Thyroid gland (tissue), 4 donors: ENCODE results near the gene SZT2. TPM values are rescaled to one million over a fixed set of nuclear protein-coding genes. Genes with fewer than 3 reads are reported as not detected.
A peak's percentile ranks its signal among the peaks of the same experiment; 100 is the strongest.

ENCODE experiments used
- DNase-seq, 2 donors: peaks; one replicate each; pipeline ENCODE4 v3.0.0-alpha.2; 2019
- H3K27ac ChIP-seq, 3 donors: fragments of 200-600 bp; sonication (generic); 1 replicate in 2 of 3; 2 replicates in 1 of 3; pipeline ENCODE4 v1.5.1; 2016 to 2019; ENCODE audit warnings: mild to moderate bottlenecking in 1 of 3, moderate library complexity in 1 of 3
- H3K27me3 ChIP-seq: fragments of 200-600 bp; sonication (generic); one replicate; pipeline ENCODE4 v1.5.1; 2019
- H3K36me3 ChIP-seq, 2 donors: fragments of 200-600 bp; sonication (generic); one replicate each; pipeline ENCODE4 v1.5.1; 2016 to 2019
- H3K4me1 ChIP-seq, 2 donors: fragments of 200-600 bp; sonication (generic); one replicate each; pipeline ENCODE4 v1.5.1; 2017 to 2019
- H3K4me3 ChIP-seq, 3 donors: fragments of 200-600 bp; sonication (generic); replicated peaks in 1 of 3; 1 replicate in 2 of 3; 2 replicates in 1 of 3; pipeline ENCODE4 v1.5.1; 2016; ENCODE audit warnings: mild to moderate bottlenecking in 1 of 3
- H3K9me3 ChIP-seq: fragments of 200-600 bp; sonication (generic); one replicate; pipeline ENCODE4 v1.5.1; 2017
- POLR2A ChIP-seq, 2 donors: fragments of 450-650 bp; IDR thresholded peaks; one replicate each; pipeline ENCODE4 v1.6.1; 2017; ENCODE audit warnings: antibody characterized with exemption in 2 of 2, mild to moderate bottlenecking in 2 of 2, moderate library complexity in 1 of 2
- WGBS, 2 donors: methylation state at CpG; one replicate each; pipeline ENCODE4 v1.1.5; 2017; 5-methylcytosine and 5-hydroxymethylcytosine counted together
- intact Hi-C: fragments of 100-400 bp; cut with DNase I; formaldehyde crosslinking; loops from one replicate; pipeline ENCODE4 v1.15.1; 2023
- total RNA-seq, 4 donors: library from RNA; depleted of rRNA; stranded (reverse); fragments of >200 nt; gene quantifications; one replicate each; pipeline ENCODE4 v1.2.3, GENCODE V29; 2016
- TF ChIP-seq, protein P1 (sequence below), 6 experiments: fragments of 200-600 bp in 3 of 6; fragments of 450-650 bp in 3 of 6; sonication (generic) in 3 of 6; IDR thresholded peaks; one replicate each; pipeline ENCODE4 v1.5.1; 2016 to 2019; ENCODE audit warnings: antibody characterized with exemption in 6 of 6, mild to moderate bottlenecking in 2 of 6, inconsistent platforms in 1 of 6, moderate library complexity in 1 of 6

SZT2 gene
- total RNA-seq, 4 donors from 2014 or later, result 36.1 to 107 (median 58.2) TPM

DNA sequence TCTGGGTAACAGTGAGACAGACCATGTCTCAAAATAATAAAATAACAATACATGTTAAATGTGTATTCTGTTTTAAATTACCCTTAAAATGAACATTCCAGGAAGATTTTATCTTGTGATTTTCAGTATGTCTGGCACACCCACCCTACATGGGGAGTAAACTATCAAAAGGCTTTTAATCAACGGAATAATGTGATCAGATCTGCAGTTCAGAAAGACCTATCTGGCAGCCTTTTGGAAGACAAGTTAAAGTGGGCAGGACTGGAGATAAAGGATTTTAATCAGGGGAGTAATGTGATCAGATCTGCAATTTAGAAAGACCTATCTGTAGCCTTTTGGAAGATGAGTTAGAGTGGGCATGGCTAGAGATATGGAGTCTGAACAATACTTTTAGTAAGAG, 10.2 kb upstream of the SZT2 start:
- Histone ChIP-seq H3K4me3 (no peak overlapping the region), H3K27ac (no peak overlapping the region), H3K36me3 (peaks cover 11 to 20% of the 10 kb centered on the region in 2 donors), H3K4me1 (peaks cover 9 to 23% of the 10 kb centered on the region in 2 donors), H3K9me3 (no peaks in the 10 kb centered on the region), H3K27me3 (no peaks in the 10 kb centered on the region)
- 98 to 100% methylated on average over 1 of the region's 1 CpG for WGBS, 2 donors
- TF ChIP-seq, protein P1, sequence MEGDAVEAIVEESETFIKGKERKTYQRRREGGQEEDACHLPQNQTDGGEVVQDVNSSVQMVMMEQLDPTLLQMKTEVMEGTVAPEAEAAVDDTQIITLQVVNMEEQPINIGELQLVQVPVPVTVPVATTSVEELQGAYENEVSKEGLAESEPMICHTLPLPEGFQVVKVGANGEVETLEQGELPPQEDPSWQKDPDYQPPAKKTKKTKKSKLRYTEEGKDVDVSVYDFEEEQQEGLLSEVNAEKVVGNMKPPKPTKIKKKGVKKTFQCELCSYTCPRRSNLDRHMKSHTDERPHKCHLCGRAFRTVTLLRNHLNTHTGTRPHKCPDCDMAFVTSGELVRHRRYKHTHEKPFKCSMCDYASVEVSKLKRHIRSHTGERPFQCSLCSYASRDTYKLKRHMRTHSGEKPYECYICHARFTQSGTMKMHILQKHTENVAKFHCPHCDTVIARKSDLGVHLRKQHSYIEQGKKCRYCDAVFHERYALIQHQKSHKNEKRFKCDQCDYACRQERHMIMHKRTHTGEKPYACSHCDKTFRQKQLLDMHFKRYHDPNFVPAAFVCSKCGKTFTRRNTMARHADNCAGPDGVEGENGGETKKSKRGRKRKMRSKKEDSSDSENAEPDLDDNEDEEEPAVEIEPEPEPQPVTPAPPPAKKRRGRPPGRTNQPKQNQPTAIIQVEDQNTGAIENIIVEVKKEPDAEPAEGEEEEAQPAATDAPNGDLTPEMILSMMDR (IDR thresholded peaks at IDR 0.05), result no peak
- no peak for TF ChIP-seq POLR2A (IDR thresholded peaks at IDR 0.05)
- DNase-seq, result no peak
- intact Hi-C loops, result no loop called here

DNA sequence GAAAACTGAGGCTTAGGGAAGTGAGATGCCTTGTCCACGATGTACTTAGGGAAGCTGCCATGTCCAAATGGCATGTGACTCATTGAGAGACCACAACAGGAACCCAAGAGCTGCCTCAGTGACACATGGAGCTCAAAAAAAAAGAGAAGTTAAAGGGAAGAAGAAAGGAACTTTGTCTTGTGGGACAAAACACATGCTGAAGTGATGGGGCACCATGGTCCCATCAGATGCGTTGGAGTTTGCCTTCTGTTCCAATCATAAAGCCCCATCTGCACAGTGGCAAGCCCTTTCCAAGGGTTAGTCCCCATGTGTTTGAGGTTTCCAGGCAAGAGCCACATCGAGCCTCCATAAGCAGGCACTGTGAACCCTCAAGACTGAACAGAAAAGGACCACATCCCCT, 8.1 kb upstream of the SZT2 start:
- intact Hi-C loops, result no loop called here
- Histone ChIP-seq H3K27ac (no peak overlapping the region), H3K9me3 (no peaks in the 10 kb centered on the region), H3K36me3 (peaks cover 33 to 41% of the 10 kb centered on the region in 2 donors), H3K4me3 (no peak overlapping the region), H3K27me3 (no peaks in the 10 kb centered on the region), H3K4me1 (peaks cover 8 to 11% of the 10 kb centered on the region in 2 donors)
- TF ChIP-seq, protein P1 (IDR thresholded peaks at IDR 0.05), result no peak
- no peak for TF ChIP-seq POLR2A (IDR thresholded peaks at IDR 0.05)
- WGBS, 2 donors, result 81 to 85% methylated on average over 3 of the region's 3 CpGs
- DNase-seq, result no peak

DNA sequence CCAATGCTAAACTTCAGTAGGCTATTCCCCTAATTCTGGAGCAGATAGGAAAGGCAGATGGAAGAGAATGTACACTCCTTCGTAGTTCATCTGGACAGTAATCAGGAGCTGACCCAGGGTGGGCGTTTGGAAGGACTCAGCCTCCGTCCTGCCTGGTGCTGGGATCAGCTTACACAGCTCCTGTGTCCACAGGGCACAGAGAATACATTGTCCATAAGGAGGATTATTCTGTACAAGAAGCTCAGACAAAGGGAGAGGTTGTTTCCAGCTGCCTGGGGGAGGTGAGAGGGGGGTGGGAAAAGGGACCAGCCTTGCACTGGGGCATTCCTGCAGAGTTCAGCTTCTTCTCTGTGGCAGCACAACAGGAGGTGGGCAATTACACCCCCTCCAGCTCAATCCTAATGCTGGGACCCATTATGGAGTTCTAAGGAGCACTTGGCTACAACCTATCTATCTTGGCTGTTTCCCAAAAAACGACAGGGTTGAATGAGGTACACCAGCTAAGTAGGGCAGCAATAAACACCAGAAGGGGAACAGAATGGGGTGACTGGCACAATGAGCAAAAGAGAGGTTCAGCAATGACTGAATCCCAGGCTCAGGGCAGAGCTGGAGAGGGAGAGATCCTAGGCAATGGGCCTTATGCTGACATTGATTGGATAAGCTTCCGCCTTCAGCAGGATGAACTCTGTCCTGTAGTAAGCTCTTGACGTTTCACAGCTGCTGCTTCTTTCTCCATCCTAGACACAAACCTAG, 7.5 kb upstream of the SZT2 start:
- Histone ChIP-seq H3K36me3 (peaks cover 38 to 47% of the 10 kb centered on the region in 2 donors), H3K9me3 (no peaks in the 10 kb centered on the region), H3K4me1 (peaks cover 2 to 6% of the 10 kb centered on the region in 2 donors), H3K4me3 (no peak overlapping the region), H3K27ac (no peak overlapping the region), H3K27me3 (no peaks in the 10 kb centered on the region)
- DNase-seq, result no peak
- 57 to 76% methylated on average over 5 to 6 of the region's 6 CpGs for WGBS, 2 donors
- TF ChIP-seq POLR2A (IDR thresholded peaks at IDR 0.05), result no peak
- TF ChIP-seq, protein P1 (IDR thresholded peaks at IDR 0.05), result no peak
- intact Hi-C loops, result no loop called here

DNA sequence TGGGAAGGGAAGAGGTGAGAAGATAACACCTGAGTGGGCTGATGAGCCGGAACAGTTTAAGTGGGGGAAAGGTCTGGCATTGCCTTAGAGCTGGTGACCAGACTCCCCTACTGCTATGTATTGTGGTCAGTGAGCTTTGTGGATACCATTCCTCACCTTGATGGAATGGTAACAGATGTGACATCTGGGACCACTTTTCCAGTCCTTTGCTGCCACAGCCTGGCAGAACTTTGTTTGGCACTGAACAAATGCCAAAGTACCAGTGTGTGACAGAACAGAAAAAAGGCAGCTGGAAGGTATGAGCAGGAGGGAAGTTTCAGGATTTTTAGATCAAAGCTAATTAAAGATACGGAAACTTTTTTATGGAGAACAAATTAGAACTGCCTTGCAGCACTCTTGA, 6.2 kb upstream of the SZT2 start:
- H3K27me3 ChIP-seq, result no peaks in the 10 kb centered on the region
- intact Hi-C loops, result no loop called here

DNA sequence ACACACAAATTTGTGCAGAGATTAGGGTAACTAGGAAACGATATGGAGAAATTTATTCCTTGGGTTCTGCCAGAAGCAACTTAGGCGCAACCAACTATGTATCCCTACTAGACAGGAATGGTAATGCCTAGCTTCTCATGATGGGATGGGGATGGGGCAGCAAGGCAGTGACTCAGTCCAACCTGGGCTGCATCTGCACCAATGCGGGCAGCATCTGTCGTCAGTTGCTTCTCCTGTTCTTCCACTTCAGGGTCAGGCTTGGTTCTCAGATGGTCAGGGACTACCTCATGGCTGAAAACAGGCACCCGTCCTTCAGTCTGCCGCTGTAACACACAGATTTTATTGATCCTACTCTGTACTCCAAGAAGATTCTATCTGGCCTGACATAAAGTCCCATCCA, 3.0 kb upstream of the SZT2 start:
- DNase-seq, result no peak
- Histone ChIP-seq H3K27ac (no peak overlapping the region), H3K4me3 (no peak overlapping the region), H3K4me1 (peaks cover 20 to 22% of the 10 kb centered on the region in 2 donors), H3K27me3 (no peaks in the 10 kb centered on the region), H3K36me3 (peaks cover 38 to 47% of the 10 kb centered on the region in 2 donors), H3K9me3 (no peaks in the 10 kb centered on the region)
- 96 to 97% methylated on average over 6 of the region's 6 CpGs for WGBS, 2 donors
- no peak for TF ChIP-seq POLR2A (IDR thresholded peaks at IDR 0.05)
- TF ChIP-seq, protein P1 (IDR thresholded peaks at IDR 0.05), result no peak
- intact Hi-C loops, result no loop called here

More for the DNA sequence above, 6.2 kb upstream of the SZT2 start:
- Histone ChIP-seq H3K9me3 (no peaks in the 10 kb centered on the region), H3K4me3 (no peak overlapping the region), H3K4me1 (peaks cover 6 to 8% of the 10 kb centered on the region in 2 donors), H3K27ac (no peak overlapping the region), H3K36me3 (peaks cover 38 to 47% of the 10 kb centered on the region in 2 donors)
- peak in 1 of 2 donors; percentile 26 for DNase-seq
- TF ChIP-seq POLR2A (IDR thresholded peaks at IDR 0.05), result no peak
- TF ChIP-seq, protein P1 (IDR thresholded peaks at IDR 0.05), result peak in 3 of 6 experiments; percentile 20 to 39 (median 37)
- 92 to 95% methylated on average over 2 of the region's 2 CpGs for WGBS, 2 donors
